A549 (cell line): Measurements from ENCODE around the gene RNF41. TPM values are rescaled to one million over a fixed set of nuclear protein-coding genes. Genes with fewer than 3 reads are reported as not detected.

Source experiments
- ATAC-seq, 2 experiments: fragments of 200-7000 bp in 1 of 2; fragments of >200 bp in 1 of 2; cut with Nextera tagmentation in 1 of 2; cut with Tn5 transposase in 1 of 2; 3 replicates each; pipeline versions ENCODE4 v1.8.0 to v1.9.1; 2018 to 2020; ENCODE audit warnings: mild to moderate bottlenecking in 1 of 2, moderate library complexity in 1 of 2
- CTCF ChIA-PET: fragments of 300-600 bp; sonication (Branson Sonifier 250); formaldehyde crosslinking; extraction: SDS; loops from one replicate; lab custom pipeline; 2021; ENCODE audit warnings: antibody characterized with exemption, inconsistent platforms; lab: Yijun Ruan, JAX
- POLR2A ChIA-PET: fragments of 350-600 bp; formaldehyde crosslinking; extraction: SDS; loops from one replicate; lab custom pipeline; 2021; ENCODE audit warnings: antibody characterized with exemption, inconsistent platforms; lab: Yijun Ruan, JAX
- DNase-seq, 2 experiments: peaks; one replicate each; pipeline versions ENCODE4 v3.0.0 to v3.0.0-alpha.2; 2011 to 2016; ENCODE audit warnings: low read depth in 1 of 2, low spot score in 1 of 2
- FAIRE-seq: peaks from 2 replicates; lab custom pipeline; 2011; peaks lifted over from hg19 to GRCh38; lab: Jason Lieb, UNC
- H3K27ac ChIP-seq, 2 experiments: fragments of >200 bp; sonication (Bioruptor Twin); formaldehyde crosslinking; 3 replicates each; pipeline ENCODE4 v1.5.1; 2016 to 2017
- H3K4me1 ChIP-seq: fragments of >200 bp; sonication (Bioruptor Twin); formaldehyde crosslinking; 3 replicates; pipeline ENCODE4 v1.6.1; 2016
- H3K4me2 ChIP-seq: fragments of >200 bp; sonication (Bioruptor Twin); formaldehyde crosslinking; 3 replicates; pipeline ENCODE4 v1.6.1; 2016
- H3K4me3 ChIP-seq: fragments of >200 bp; sonication (Bioruptor Twin); formaldehyde crosslinking; 3 replicates; pipeline ENCODE4 v1.5.1; 2016
- H3K9me3 ChIP-seq: fragments of >200 bp; sonication (Bioruptor Twin); formaldehyde crosslinking; 3 replicates; pipeline ENCODE4 v1.6.1; 2016
- BCL3 ChIP-seq: fragments of >200 bp; sonication (Bioruptor Twin); formaldehyde crosslinking; IDR thresholded peaks from 3 replicates; pipeline ENCODE4 v1.6.1; 2016
- BHLHE40 ChIP-seq: IDR thresholded peaks from 2 replicates; pipeline ENCODE4 v1.6.1; 2012; ENCODE audit warnings: low read depth, low read length, inconsistent platforms
- CBX2 ChIP-seq: fragments of 200-600 bp; sonication (generic); IDR thresholded peaks from 2 replicates; pipeline ENCODE4 v1.6.1; 2016; ENCODE audit warnings: low read depth, mild to moderate bottlenecking, borderline replicate concordance
- CEBPB ChIP-seq, 2 experiments: fragments of >200 bp in 1 of 2; sonication (Bioruptor Twin) in 1 of 2; formaldehyde crosslinking in 1 of 2; IDR thresholded peaks; 2 replicates each; pipeline ENCODE4 v1.6.1; 2012 to 2016
- E2F6 ChIP-seq: IDR thresholded peaks from 2 replicates; pipeline ENCODE4 v1.6.1; 2012; ENCODE audit warnings: low read depth, borderline replicate concordance
- ESRRA ChIP-seq: fragments of 150-350 bp; IDR thresholded peaks from 2 replicates; pipeline ENCODE4 v1.6.1; 2014; ENCODE audit warnings: mild to moderate bottlenecking, low read length, borderline replicate concordance
- FOSL2 ChIP-seq, 2 experiments: fragments of 450-650 bp in 1 of 2; fragments of >200 bp in 1 of 2; sonication (Bioruptor Twin) in 1 of 2; formaldehyde crosslinking; IDR thresholded peaks; 2 replicates each; pipeline versions ENCODE4 v1.5.0 to v1.6.1; 2016 to 2020; ENCODE audit warnings: mild to moderate bottlenecking in 1 of 2, moderate library complexity in 1 of 2
- HDAC2 ChIP-seq: fragments of 200-600 bp; sonication (generic); IDR thresholded peaks from 2 replicates; pipeline ENCODE4 v1.6.1; 2016
- HEYL ChIP-seq: fragments of 250-450 bp; sonication (Bioruptor Pico); IDR thresholded peaks from 2 replicates; pipeline ENCODE4 v1.8.0; 2021; ENCODE audit warnings: mild to moderate bottlenecking, moderate library complexity
- HOXB13 ChIP-seq: fragments of 250-450 bp; sonication (Bioruptor Pico); IDR thresholded peaks from 2 replicates; pipeline ENCODE4 v1.5.0; 2020; ENCODE audit warnings: low read depth, mild to moderate bottlenecking, moderate library complexity
- JUN ChIP-seq, 2 experiments: fragments of >200 bp; sonication (Bioruptor Twin); formaldehyde crosslinking; IDR thresholded peaks; 2 replicates in 1 of 2; 3 replicates in 1 of 2; pipeline ENCODE4 v1.6.1; 2016 to 2017
- JUNB ChIP-seq: fragments of >200 bp; sonication (Bioruptor Twin); formaldehyde crosslinking; IDR thresholded peaks from 2 replicates; pipeline ENCODE4 v1.6.1; 2016
- KDM1A ChIP-seq: fragments of 200-600 bp; sonication (generic); IDR thresholded peaks from 2 replicates; pipeline ENCODE4 v1.6.1; 2016; ENCODE audit warnings: low read depth, mild to moderate bottlenecking
- KDM5A ChIP-seq: fragments of 200-600 bp; sonication (generic); IDR thresholded peaks from 2 replicates; pipeline ENCODE4 v1.6.1; 2016; ENCODE audit warnings: antibody characterized with exemption, mild to moderate bottlenecking
- MAFK ChIP-seq: fragments of 450-650 bp; IDR thresholded peaks from 2 replicates; pipeline ENCODE4 v1.6.1; 2014; ENCODE audit not compliant: partially characterized antibody
- MYC ChIP-seq: IDR thresholded peaks from 2 replicates; pipeline ENCODE4 v1.6.1; 2012; ENCODE audit warnings: mild to moderate bottlenecking, inconsistent platforms, low read length, improper control_type of control experiment, borderline replicate concordance
- NFE2L2 ChIP-seq: fragments of 150-350 bp; conservative IDR thresholded peaks from 2 replicates; pipeline ENCODE4 v1.6.1; 2014; ENCODE audit warnings: low read length
- NR3C1 ChIP-seq: fragments of >200 bp; sonication (Bioruptor Twin); formaldehyde crosslinking; IDR thresholded peaks from 3 replicates; pipeline ENCODE4 v1.6.1; 2017
- PBX3 ChIP-seq: IDR thresholded peaks from 2 replicates; pipeline ENCODE4 v1.6.1; 2012
- PHF8 ChIP-seq: fragments of 200-600 bp; sonication (generic); IDR thresholded peaks from 2 replicates; pipeline ENCODE4 v1.6.1; 2016; ENCODE audit warnings: low read depth, mild to moderate bottlenecking, antibody characterized with exemption, moderate library complexity, borderline replicate concordance
- POLR2A ChIP-seq: IDR thresholded peaks from 2 replicates; pipeline ENCODE4 v1.6.1; 2012; ENCODE audit warnings: mild to moderate bottlenecking, low read length
- POLR2AphosphoS2 ChIP-seq: conservative IDR thresholded peaks from 2 replicates; pipeline ENCODE4 v1.6.1; 2012; ENCODE audit warnings: low read length, improper control_type of control experiment, inconsistent platforms
- RARB ChIP-seq: fragments of 250-450 bp; sonication (Bioruptor Pico); IDR thresholded peaks from 2 replicates; pipeline ENCODE4 v1.8.0; 2021; ENCODE audit warnings: mild to moderate bottlenecking, moderate library complexity
- REST ChIP-seq: fragments of 200-600 bp; sonication (generic); IDR thresholded peaks from 2 replicates; pipeline ENCODE4 v1.6.1; 2016; ENCODE audit warnings: antibody characterized with exemption, mild to moderate bottlenecking, moderate library complexity
- RNF2 ChIP-seq: fragments of 200-600 bp; sonication (generic); IDR thresholded peaks from 2 replicates; pipeline ENCODE4 v1.6.1; 2016; ENCODE audit warnings: low read depth, mild to moderate bottlenecking, antibody characterized with exemption, moderate library complexity, borderline replicate concordance
- SMC3 ChIP-seq: fragments of >200 bp; sonication (Bioruptor Twin); formaldehyde crosslinking; IDR thresholded peaks from 3 replicates; pipeline ENCODE4 v1.6.1; 2018; ENCODE audit warnings: inconsistent platforms
- TP53 ChIP-seq: fragments of 250-450 bp; sonication (Bioruptor Pico); IDR thresholded peaks from 2 replicates; pipeline ENCODE4 v1.5.0; 2021; ENCODE audit warnings: mild to moderate bottlenecking, moderate library complexity
- ZFP36 ChIP-seq: fragments of 450-650 bp; IDR thresholded peaks from 2 replicates; pipeline ENCODE4 v1.6.1; 2014; ENCODE audit warnings: borderline replicate concordance; ENCODE audit not compliant: partially characterized antibody
- ZNF302 ChIP-seq: fragments of 250-450 bp; sonication (Bioruptor Pico); IDR thresholded peaks from 2 replicates; pipeline ENCODE4 v1.9.0; 2021; ENCODE audit warnings: inconsistent platforms, mild to moderate bottlenecking, moderate library complexity
- ZSCAN20 ChIP-seq: fragments of 250-450 bp; sonication (Bioruptor Pico); IDR thresholded peaks from 2 replicates; pipeline ENCODE4 v1.8.0; 2022; ENCODE audit warnings: mild to moderate bottlenecking, moderate library complexity
- WGBS: methylation state at CpG from one replicate; pipeline ENCODE4 v1.1.6; 2017; ENCODE audit errors: missing lambda C conversion rate; 5-methylcytosine and 5-hydroxymethylcytosine counted together
- polyA plus RNA-seq, 4 experiments: library from polyadenylated mRNA; depleted of rRNA in 3 of 4; stranded (reverse); fragments of >200 nt; fragmentation: RNase III in 1 of 4; extraction: RNeasy Plus Mini Kit Qiagen cat#74134 plus additional on column Dnase treatment in 1 of 4; gene quantifications; 2 replicates in 3 of 4; 3 replicates in 1 of 4; pipeline ENCODE4 v1.2.3, GENCODE V29; 2011 to 2017

Gene RNF41
- polyA plus RNA-seq, 2 of the 4 experiments (the other 2 are of a cell fraction) = 21.7 to 47.8 TPM

GRCh38 chr12:56248711-56249110, 27.0 kb upstream of the RNF41 start:
- no peak for ATAC-seq
- TF ChIP-seq MYC (no peak), NFE2L2 (no peak), MAFK (no peak), KDM5A (no peak), TP53 (CRISPR knock-in tag) (no peak), ZFP36 (no peak), NR3C1 (no peak), KDM1A (no peak), JUNB (no peak), RNF2 (no peak), FOSL2 (IDR thresholded peaks at IDR 0.05) (no peak), FOSL2 (CRISPR knock-in tag; IDR thresholded peaks at IDR 0.05) (no peak), PHF8 (no peak), RARB (CRISPR knock-in tag) (no peak), REST (no peak), JUN (IDR thresholded peaks at IDR 0.05) (no peak), HDAC2 (no peak)
- TF ChIP-seq, all 56 proteins: peak for 0
- Histone ChIP-seq H3K27ac (no peak overlapping the region), H3K4me3 (no peak overlapping the region), H3K4me1 (peaks cover 16% of the 10 kb centered on the region), H3K4me2 (no peak overlapping the region), H3K9me3 (no peaks in the 10 kb centered on the region)
- FAIRE-seq = no peak
- ChIA-PET POLR2A (no interaction called here), CTCF (interaction anchor here (0.5 to 14.6 kb wide), 6 partner anchors 11 to 220 kb away, joined by 3 to 146 read pairs (median 5); partner anchors contain the start of genes ANKRD52, COQ10A and SPRYD4)
- no peak for DNase-seq
- WGBS = over 99% methylated on average over 8 of the region's 8 CpGs

- Histone ChIP-seq H3K27ac (no peak overlapping the region), H3K9me3 (no peaks in the 10 kb centered on the region), H3K4me1 (peaks cover 19% of the 10 kb centered on the region), H3K4me2 (no peak overlapping the region), H3K4me3 (no peak overlapping the region)
- no peak for FAIRE-seq
- no peak for TF ChIP-seq PBX3
- TF ChIP-seq BHLHE40 = no peak
- no peak for TF ChIP-seq NR3C1
- TF ChIP-seq HEYL (CRISPR knock-in tag) = no peak
- no peak for TF ChIP-seq POLR2A
- no peak for TF ChIP-seq ZFP36
- TF ChIP-seq HOXB13 (CRISPR knock-in tag) = no peak
- no peak for TF ChIP-seq KDM1A
- no peak for TF ChIP-seq CEBPB (IDR thresholded peaks at IDR 0.05)
- TF ChIP-seq ZNF302 (CRISPR knock-in tag) = no peak
- no peak for TF ChIP-seq SMC3
- no peak for TF ChIP-seq ZSCAN20 (CRISPR knock-in tag)
- no peak for TF ChIP-seq ESRRA
- TF ChIP-seq CBX2 = no peak
- TF ChIP-seq FOSL2 (IDR thresholded peaks at IDR 0.05) = no peak
- no peak for TF ChIP-seq FOSL2 (CRISPR knock-in tag; IDR thresholded peaks at IDR 0.05)
- no peak for TF ChIP-seq E2F6
- no peak for TF ChIP-seq BCL3
- no peak for TF ChIP-seq MYC
- TF ChIP-seq NFE2L2 = no peak
- TF ChIP-seq POLR2AphosphoS2 = no peak
- no peak; a peak in 1 of 6 replicates for ATAC-seq
- ChIA-PET CTCF (interaction anchor here (0.5 to 14.6 kb wide), 8 partner anchors 9 to 113 kb away, joined by 3 to 146 read pairs (median 6); partner anchors contain the start of genes ANKRD52, COQ10A and SMARCC2), POLR2A (interaction anchor here (0.7 kb wide), 1 partner anchor 85 kb away, joined by 4 read pairs; no protein-coding TSS in a partner anchor)
- WGBS = 95% methylated on average over 16 of the region's 16 CpGs
- no peak for DNase-seq
These were observed 26.2 kb upstream of the RNF41 start for GRCh38 chr12:56247923-56248322.
